ENCODE results near the gene DAB1. TPM values are rescaled to one million over a fixed set of nuclear protein-coding genes. Genes with fewer than 3 reads are reported as not detected.

DAB1 gene
- total RNA-seq, 2 donors from 2014 or later, result 8.7 to 13.6 TPM

DNA sequence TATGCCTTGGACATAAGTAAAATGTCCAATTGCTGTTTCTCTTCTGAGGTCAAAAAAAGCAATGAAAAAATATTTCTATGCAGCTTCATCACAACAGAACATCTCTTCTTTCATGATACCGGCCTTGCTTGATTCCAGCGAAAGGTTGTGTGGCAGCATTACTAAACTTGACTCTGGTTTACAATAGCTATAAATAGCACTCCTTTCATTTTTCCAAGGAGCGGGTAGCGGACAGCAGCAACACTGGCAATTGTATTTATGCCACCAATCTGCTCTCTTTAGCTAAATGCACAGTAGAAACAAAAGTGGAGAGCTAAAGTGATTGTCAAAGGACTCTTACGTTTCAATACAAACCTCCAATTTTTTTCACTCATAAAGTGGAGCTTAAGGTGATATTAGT, 7.5 kb upstream of the DAB1 start:
- Mint-ChIP-seq H3K4me1 (no peaks in the 10 kb centered on the region), H3K27me3 (peaks cover 7% of the 10 kb centered on the region), H3K27ac (no peak overlapping the region), H3K4me3 (no peak overlapping the region), H3K36me3 (ENCODE audit: low read depth) (no peaks in the 10 kb centered on the region)
- DNase-seq (no peak), ATAC-seq (no peak)
- H3K9me3 ChIP-seq (ENCODE audit: control insufficient read depth, low read length, poor library complexity, severe bottlenecking), result no peaks in the 10 kb centered on the region

DNA sequence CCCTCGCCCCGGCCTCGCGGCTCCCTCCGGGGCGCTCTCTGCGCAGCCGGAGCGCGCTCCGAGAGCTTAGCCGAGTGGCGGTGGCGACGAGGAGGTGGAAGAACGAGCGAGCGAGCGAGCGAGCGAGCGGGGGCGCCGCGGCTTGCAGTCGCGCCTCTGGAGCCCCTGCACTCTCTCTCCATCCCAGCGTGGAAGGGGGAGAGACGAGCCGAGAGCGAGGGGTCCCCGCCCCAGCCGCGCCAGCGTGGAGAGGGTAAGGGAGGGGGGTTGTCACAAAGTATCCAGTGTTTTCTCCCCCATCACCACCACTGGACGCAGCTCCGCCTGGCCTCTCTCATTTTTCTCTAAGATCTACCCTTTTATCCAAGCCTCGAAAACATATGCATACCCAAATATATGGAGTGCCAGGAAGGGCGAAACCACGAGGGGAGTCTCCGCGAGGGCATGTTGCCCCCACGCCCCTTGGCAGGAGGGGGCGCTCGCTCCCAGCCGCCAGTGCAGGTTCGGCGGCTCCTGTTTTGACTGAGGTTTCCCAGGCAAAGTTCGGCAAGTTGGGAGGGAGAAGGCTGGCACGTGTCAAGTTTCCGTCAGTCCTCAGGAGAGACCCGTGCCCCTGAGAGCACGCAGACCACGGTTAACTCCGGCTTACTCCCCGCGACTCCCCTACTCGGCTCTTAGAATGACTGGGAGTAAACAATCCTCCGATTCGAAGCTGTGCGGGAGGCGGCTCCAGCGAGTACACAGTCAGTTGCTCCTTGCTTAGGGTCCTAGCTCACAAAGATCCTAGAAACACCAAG, 569 bp upstream of the DAB1 start:
- DNase-seq (no peak), ATAC-seq (peak; percentile 36)
- Mint-ChIP-seq H3K4me3 (peak overlapping the region; percentile 83), H3K27ac (no peak overlapping the region), H3K4me1 (peaks cover 13% of the 10 kb centered on the region), H3K27me3 (peaks cover 59% of the 10 kb centered on the region), H3K36me3 (ENCODE audit: low read depth) (peaks cover 2% of the 10 kb centered on the region)
- no peaks in the 10 kb centered on the region for H3K9me3 ChIP-seq (ENCODE audit: control insufficient read depth, low read length, poor library complexity, severe bottlenecking)

DNA sequence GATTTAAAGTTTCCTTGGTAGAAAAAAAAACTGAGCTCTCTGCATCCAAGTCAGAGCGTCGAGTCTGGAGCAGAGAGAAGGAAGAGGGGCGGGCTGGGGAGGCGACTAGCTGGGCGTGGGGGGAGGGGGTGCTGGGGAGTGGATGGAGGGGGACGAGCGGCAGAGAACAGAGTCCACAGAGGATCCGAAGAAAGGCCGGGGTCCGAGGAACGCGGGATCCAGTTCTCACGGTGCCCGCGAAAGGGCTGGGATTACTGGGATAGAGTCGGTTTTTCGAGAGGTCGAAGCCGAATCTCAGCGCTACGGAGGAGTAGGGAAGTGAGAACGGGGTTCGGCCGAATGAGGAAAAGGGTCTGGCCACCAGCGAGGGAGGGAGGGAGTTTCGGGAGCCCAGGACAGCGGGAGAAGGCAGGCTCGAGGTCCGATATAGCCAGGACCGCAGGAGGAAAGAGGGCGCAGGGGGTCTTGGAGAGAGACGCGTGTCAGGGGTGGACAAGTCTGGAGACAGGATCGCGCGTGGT, 665 bp downstream of the DAB1 start:
- DNase-seq (no peak), ATAC-seq (no peak)
- Mint-ChIP-seq H3K4me1 (peaks cover 13% of the 10 kb centered on the region), H3K27me3 (peaks cover 62% of the 10 kb centered on the region), H3K27ac (no peak overlapping the region), H3K36me3 (ENCODE audit: low read depth) (peaks cover 3% of the 10 kb centered on the region), H3K4me3 (peak overlapping the region; percentile 81)
- no peaks in the 10 kb centered on the region for H3K9me3 ChIP-seq (ENCODE audit: control insufficient read depth, low read length, poor library complexity, severe bottlenecking)

DNA sequence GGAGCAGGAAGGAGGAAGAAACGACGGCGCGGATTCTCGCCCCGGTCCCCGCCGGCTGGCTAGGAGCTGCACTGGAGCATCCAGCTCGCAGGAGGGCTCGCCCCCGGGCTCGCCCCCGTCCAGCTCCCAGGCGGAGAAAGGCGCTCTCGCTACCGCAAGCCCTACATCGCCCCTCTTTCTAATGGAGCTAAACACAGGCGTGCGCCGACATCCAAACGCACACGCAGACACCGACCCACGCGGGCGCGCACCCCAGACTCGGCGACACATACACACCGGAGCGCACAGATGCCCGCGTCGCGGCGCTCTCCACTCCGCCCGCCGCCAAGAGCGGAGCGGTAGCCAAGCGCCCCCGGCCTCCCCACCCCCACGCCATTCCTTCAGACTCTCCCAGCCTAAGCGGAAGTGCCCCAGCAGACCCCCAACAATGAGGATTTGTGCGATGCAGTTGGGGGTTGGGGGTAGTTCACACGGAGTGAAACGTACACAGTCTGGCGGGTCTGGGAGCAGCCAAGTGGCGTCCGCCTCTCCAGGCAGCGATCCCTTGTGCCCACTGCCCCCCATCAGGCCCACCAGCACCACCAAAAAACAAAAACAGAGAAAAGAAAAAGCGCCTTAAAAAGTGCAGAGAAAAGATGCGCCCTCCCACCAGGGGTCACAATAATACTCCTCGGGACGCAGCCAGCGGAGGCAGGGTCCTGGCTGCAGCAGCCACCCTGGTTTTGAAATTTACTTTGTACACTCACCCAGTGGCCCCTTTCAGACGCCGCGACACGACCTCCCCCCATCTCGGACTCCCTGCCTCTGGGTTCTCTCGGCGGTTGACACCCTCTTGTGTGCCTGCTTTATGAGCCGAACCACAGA, 1.4 kb downstream of the DAB1 start:
- DNase-seq (no peak), ATAC-seq (no peak)
- no peaks in the 10 kb centered on the region for H3K9me3 ChIP-seq (ENCODE audit: control insufficient read depth, low read length, poor library complexity, severe bottlenecking)
- peaks cover 13% of the 10 kb centered on the region for H3K4me1 Mint-ChIP-seq
- H3K27ac Mint-ChIP-seq, result no peak overlapping the region
- H3K36me3 Mint-ChIP-seq (ENCODE audit: low read depth), result peaks cover 5% of the 10 kb centered on the region
- H3K27me3 Mint-ChIP-seq, result peaks cover 69% of the 10 kb centered on the region
- peak overlapping the region; percentile 81 for H3K4me3 Mint-ChIP-seq

DNA sequence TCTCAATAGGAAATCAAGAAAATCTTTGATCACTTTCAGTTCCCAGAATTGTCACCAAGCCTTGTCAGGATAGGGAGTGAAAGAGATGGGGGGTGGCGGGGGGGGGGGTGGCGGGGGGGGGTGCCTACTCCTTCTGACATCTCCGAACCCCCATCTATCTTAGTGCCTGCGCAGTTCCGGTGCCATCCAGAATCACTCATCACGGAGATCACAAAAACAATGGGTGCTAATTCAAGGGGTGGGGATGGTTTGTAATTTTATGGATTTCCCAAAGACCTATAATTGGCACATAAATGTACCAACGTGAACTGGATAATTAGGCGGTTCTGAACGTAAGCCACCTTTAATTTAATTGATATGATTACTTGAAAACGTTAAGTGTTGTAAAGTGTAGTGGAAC, 2.1 kb downstream of the DAB1 start:
- Mint-ChIP-seq H3K4me1 (peaks cover 13% of the 10 kb centered on the region), H3K27ac (no peak overlapping the region), H3K27me3 (peaks cover 71% of the 10 kb centered on the region), H3K36me3 (ENCODE audit: low read depth) (peaks cover 5% of the 10 kb centered on the region), H3K4me3 (peak overlapping the region; percentile 81)
- ATAC-seq (no peak), DNase-seq (no peak)
- H3K9me3 ChIP-seq (ENCODE audit: control insufficient read depth, low read length, poor library complexity, severe bottlenecking), result no peaks in the 10 kb centered on the region

DNA sequence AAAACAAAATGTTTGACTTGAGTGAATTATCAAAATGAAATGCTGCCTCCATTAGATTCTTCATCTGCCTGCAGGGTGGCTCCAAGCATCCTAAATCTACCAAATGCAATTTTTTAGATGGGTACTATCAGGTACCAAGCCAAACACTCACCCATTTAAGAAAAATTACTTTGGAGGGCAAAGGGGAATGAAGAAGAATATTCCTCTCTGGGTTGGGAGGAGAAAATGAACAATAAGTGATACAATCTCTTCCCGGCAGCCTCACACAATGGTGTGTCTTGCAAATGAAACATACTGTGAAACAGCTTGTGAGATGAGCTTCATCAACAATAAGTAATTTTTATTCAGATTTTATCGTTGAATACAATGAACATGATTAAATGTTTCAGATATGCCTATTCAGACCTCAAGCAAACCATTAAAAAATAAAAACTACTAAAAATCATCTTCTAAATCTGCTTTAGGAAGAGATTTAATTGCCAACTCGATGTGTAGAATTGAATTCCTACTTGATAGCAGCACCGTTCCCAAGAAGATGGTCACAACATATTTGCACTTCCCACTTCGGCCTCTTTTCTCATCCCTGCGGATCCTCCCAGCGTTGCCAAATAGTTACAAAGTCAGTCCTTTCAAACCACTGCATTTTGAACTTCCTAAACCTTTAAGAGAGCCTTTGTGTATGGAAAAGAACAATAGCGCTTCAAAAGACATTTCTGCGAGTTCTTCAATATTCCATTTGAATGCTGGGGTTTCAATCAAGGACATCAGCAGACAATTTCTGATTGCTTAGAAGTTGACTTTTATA, 2.7 kb downstream of the DAB1 start:
- Mint-ChIP-seq H3K4me1 (peaks cover 13% of the 10 kb centered on the region), H3K27ac (no peak overlapping the region), H3K27me3 (peaks cover 67% of the 10 kb centered on the region), H3K4me3 (no peak overlapping the region), H3K36me3 (ENCODE audit: low read depth) (peaks cover 5% of the 10 kb centered on the region)
- DNase-seq (no peak), ATAC-seq (no peak)
- no peaks in the 10 kb centered on the region for H3K9me3 ChIP-seq (ENCODE audit: control insufficient read depth, low read length, poor library complexity, severe bottlenecking)

DNA sequence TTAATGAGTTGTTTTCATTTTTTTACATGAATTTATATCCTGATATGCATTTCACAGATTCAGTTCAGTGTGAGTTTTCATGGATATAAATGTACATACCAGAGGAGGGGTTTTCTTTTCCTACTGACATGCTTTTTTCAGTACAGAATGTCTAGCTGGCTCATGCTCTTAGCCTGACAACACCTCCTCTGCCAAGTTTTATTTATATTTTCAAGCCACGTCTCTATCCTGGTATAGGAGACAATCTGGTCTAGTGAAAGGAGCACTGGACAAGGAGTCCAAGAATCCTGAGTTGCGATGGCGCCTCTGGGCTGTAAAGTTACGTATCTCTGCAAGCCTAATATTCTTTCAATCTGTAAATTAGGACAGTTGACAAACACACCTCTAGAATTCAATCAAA, 4.9 kb downstream of the DAB1 start:
- H3K27ac Mint-ChIP-seq, result no peak overlapping the region
- peaks cover 11% of the 10 kb centered on the region for H3K4me1 Mint-ChIP-seq
- DNase-seq (no peak), ATAC-seq (no peak)
- H3K36me3 Mint-ChIP-seq (ENCODE audit: low read depth), result peaks cover 5% of the 10 kb centered on the region
- peaks cover 59% of the 10 kb centered on the region for H3K27me3 Mint-ChIP-seq
- no peak overlapping the region for H3K4me3 Mint-ChIP-seq
- no peaks in the 10 kb centered on the region for H3K9me3 ChIP-seq (ENCODE audit: control insufficient read depth, low read length, poor library complexity, severe bottlenecking)

DNA sequence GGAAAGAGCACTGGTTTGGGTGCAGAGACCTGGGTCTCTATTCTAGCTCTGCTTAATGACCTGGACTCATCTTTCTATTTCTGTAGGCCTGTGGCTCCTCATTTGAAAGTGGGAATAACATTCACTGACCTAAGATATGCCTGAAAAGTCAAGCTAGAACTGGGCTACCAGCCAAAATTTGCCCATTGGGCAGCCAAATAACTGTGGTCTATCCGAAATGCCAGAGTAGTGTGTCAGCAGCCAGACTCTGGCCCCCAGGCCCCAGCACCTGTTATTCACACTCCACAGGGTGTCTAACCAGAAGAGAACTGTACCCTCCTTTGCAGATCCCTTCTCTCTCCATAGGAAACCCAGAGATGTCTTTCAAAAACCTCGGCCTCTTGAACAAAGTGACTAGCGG, 12.6 kb downstream of the DAB1 start:
- Mint-ChIP-seq H3K4me1 (peaks cover 2% of the 10 kb centered on the region), H3K36me3 (ENCODE audit: low read depth) (peaks cover 5% of the 10 kb centered on the region), H3K27me3 (peaks cover 38% of the 10 kb centered on the region), H3K4me3 (no peak overlapping the region), H3K27ac (no peak overlapping the region)
- no peak for DNase-seq
- no peaks in the 10 kb centered on the region for H3K9me3 ChIP-seq (ENCODE audit: control insufficient read depth, low read length, poor library complexity, severe bottlenecking)
- no peak for ATAC-seq

DNA sequence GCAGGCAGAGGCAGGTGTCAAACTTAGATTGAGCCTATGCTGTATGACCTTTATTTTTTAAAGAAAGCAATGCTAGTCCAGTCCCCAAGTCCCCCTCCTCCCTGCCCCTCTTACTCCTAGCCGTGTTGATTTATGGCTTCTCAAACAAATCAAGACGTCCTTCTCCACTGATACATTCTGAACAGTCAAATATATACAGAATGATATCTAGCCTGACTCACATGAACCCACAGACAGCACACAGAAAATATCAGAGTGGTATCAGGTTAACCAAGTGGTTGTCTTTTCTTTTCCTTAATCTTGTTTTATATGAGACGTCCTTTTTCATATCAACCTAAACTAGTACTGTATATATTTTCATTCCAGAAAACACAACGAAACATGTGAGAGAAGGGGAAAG, 13.4 kb downstream of the DAB1 start:
- ATAC-seq (no peak), DNase-seq (no peak)
- H3K27ac Mint-ChIP-seq, result no peak overlapping the region
- H3K4me1 Mint-ChIP-seq, result peaks cover 2% of the 10 kb centered on the region
- peaks cover 5% of the 10 kb centered on the region for H3K36me3 Mint-ChIP-seq (ENCODE audit: low read depth)
- no peaks in the 10 kb centered on the region for H3K9me3 ChIP-seq (ENCODE audit: control insufficient read depth, low read length, poor library complexity, severe bottlenecking)
- H3K27me3 Mint-ChIP-seq, result peaks cover 32% of the 10 kb centered on the region
- no peak overlapping the region for H3K4me3 Mint-ChIP-seq

DNA sequence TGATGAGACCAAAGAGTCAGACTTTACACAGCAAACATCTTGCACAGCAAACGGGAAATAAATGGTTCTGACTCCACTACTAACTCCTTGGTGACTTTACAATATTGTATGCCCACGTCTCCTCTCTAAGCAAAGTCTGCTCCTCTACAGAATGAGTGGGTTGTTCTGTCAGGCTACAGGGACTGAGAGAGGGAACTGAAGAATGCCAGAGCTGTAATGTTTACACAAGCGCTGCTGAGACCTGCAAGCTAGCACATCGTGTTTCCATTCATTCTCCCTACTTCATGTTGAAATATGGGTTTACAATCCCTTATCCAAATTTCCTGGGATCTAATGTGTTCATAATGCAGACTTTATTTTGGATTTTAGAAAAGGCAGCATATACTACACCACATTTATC, 15.9 kb downstream of the DAB1 start:
- Mint-ChIP-seq H3K27ac (no peak overlapping the region), H3K4me3 (no peak overlapping the region)
- no peak for ATAC-seq

DNA sequence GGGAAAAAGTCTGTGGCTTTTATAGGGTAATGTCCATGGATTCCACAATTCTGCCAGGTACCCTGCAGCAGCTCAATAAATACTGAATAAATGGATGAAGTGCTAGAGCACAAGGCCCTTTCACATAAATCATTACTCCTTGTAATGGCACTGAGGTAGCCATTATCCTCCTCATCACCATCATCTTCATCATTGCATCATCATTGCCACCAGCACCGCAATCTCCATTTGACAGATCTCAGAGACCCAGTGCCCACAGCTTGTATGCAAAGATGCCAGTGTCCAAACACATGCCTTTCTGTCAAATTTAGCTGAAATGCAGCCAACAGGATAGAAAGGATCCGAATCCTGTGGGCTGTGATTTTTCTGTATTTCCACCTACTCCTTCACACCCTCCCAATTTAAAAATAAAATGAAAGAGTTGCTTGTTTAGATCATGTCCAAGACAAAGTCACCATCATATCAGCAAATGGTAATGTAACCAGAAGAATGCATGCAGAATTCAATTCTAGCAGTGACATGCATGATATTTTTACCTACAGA, 17.4 kb downstream of the DAB1 start:
- peaks cover 25% of the 10 kb centered on the region for H3K27me3 Mint-ChIP-seq
- DNase-seq (no peak), ATAC-seq (no peak)
- no peak overlapping the region for H3K4me3 Mint-ChIP-seq
- H3K4me1 Mint-ChIP-seq, result peaks cover 2% of the 10 kb centered on the region
- H3K27ac Mint-ChIP-seq, result no peak overlapping the region
- no peaks in the 10 kb centered on the region for H3K9me3 ChIP-seq (ENCODE audit: control insufficient read depth, low read length, poor library complexity, severe bottlenecking)
- H3K36me3 Mint-ChIP-seq (ENCODE audit: low read depth), result peaks cover 5% of the 10 kb centered on the region

More for the DNA sequence above, 15.9 kb downstream of the DAB1 start:
- H3K4me1 Mint-ChIP-seq, result peaks cover 2% of the 10 kb centered on the region
- H3K9me3 ChIP-seq (ENCODE audit: control insufficient read depth, low read length, poor library complexity, severe bottlenecking), result no peaks in the 10 kb centered on the region
- H3K27me3 Mint-ChIP-seq, result peaks cover 27% of the 10 kb centered on the region
- H3K36me3 Mint-ChIP-seq (ENCODE audit: low read depth), result peaks cover 5% of the 10 kb centered on the region
- no peak for DNase-seq

DNA sequence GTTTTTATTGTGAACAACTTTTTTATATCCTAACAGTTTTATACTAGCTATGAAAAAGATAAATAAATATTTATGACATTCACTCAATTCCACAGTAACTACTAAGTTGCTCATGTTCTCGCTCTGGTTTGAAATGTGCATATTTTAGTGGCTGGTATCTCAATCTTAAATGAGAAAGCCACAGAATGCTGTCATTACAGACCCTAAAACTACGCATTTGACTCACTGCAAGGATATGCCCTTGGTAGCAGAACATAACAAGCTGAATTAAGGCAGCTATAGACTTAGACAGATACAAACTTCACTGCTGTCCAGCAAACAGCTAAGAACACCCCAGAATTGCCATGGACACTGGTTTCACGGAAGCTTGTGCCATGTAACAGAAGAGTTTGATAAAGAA, 19.0 kb downstream of the DAB1 start:
- H3K27ac Mint-ChIP-seq, result no peak overlapping the region
- no peaks in the 10 kb centered on the region for H3K9me3 ChIP-seq (ENCODE audit: control insufficient read depth, low read length, poor library complexity, severe bottlenecking)
- DNase-seq, result no peak
- peaks cover 2% of the 10 kb centered on the region for H3K4me1 Mint-ChIP-seq
- no peak overlapping the region for H3K4me3 Mint-ChIP-seq
- ATAC-seq, result no peak
- H3K36me3 Mint-ChIP-seq (ENCODE audit: low read depth), result peaks cover 2% of the 10 kb centered on the region
- peaks cover 13% of the 10 kb centered on the region for H3K27me3 Mint-ChIP-seq
